B cell (primary cell): ENCODE data around the gene TMEM263.

Experiments
- CTCF ChIP-seq: fragments of 200-600 bp; IDR thresholded peaks from one replicate; pipeline ENCODE4 v1.8.0; 2022; ENCODE audit warnings: antibody characterized with exemption, mild to moderate bottlenecking
- EZH2 ChIP-seq: IDR thresholded peaks from 2 replicates; pipeline ENCODE4 v1.6.1; 2012; ENCODE audit warnings: borderline replicate concordance, low read depth, mild to moderate bottlenecking, moderate library complexity, low read length; ENCODE audit not compliant: insufficient read depth, poor library complexity, severe bottlenecking

- TF ChIP-seq CTCF: no peak
- TF ChIP-seq EZH2: no peak
Measured at GRCh38 chr12:106915635-106916026, 40.1 kb upstream of the TMEM263 start.
